ENCODE measurements around the gene PSME2. TPM values are rescaled to one million over a fixed set of nuclear protein-coding genes. Genes with fewer than 3 reads are reported as not detected.

Gene PSME2
- total and polyA plus RNA-seq, 2 of the 13 experiments (the other 11 are each of a cell fraction or from before 2014, with no cell fraction given): 332 to 716 TPM

- TF ChIP-seq PRDM10 (CRISPR knock-in tag; IDR thresholded peaks at IDR 0.05; ENCODE audit: low read depth) (peak; percentile 10; the same call in 1 of the 2 replicates), MYPOP (CRISPR knock-in tag; IDR thresholded peaks at IDR 0.05) (no peak), TRAFD1 (CRISPR knock-in tag; IDR thresholded peaks at IDR 0.05; ENCODE audit: borderline replicate concordance) (peak; percentile 13; the same call in 1 of the 2 replicates), SAP130 (CRISPR knock-in tag; IDR thresholded peaks at IDR 0.05; ENCODE audit: low read depth) (no peak), HES4 (CRISPR knock-in tag; IDR thresholded peaks at IDR 0.05; ENCODE audit: borderline replicate concordance) (no peak), PRMT3 (CRISPR knock-in tag; IDR thresholded peaks at IDR 0.05; ENCODE audit: borderline replicate concordance, low read depth) (no peak), HMGA1 (CRISPR knock-in tag; conservative IDR thresholded peaks at IDR 0.05) (no peak), ZSCAN20 (CRISPR knock-in tag; IDR thresholded peaks at IDR 0.05; ENCODE audit: borderline replicate concordance) (no peak), SUZ12 (IDR thresholded peaks at IDR 0.05; ENCODE audit: low read depth, low read length) (no peak), ZNF616 (CRISPR knock-in tag; IDR thresholded peaks at IDR 0.05; ENCODE audit: low read depth) (no peak), ZNF382 (CRISPR knock-in tag; IDR thresholded peaks at IDR 0.05; ENCODE audit: borderline replicate concordance) (no peak), NKX3-1 (CRISPR knock-in tag; IDR thresholded peaks at IDR 0.05) (no peak), ZNF615 (CRISPR knock-in tag; IDR thresholded peaks at IDR 0.05; ENCODE audit: borderline replicate concordance) (no peak), HIVEP1 (CRISPR knock-in tag; IDR thresholded peaks at IDR 0.05) (no peak), ZKSCAN1 (IDR thresholded peaks at IDR 0.05; ENCODE audit: low read length) (no peak), ZNF34 (CRISPR knock-in tag; IDR thresholded peaks at IDR 0.05; ENCODE audit: borderline replicate concordance) (peak; percentile 19), ZNF841 (CRISPR knock-in tag; IDR thresholded peaks at IDR 0.05; ENCODE audit: borderline replicate concordance) (no peak), NR3C1 (CRISPR knock-in tag; IDR thresholded peaks at IDR 0.05) (no peak), ZBTB38 (CRISPR knock-in tag; IDR thresholded peaks at IDR 0.05) (no peak), ZNF761 (CRISPR knock-in tag; conservative IDR thresholded peaks at IDR 0.05) (no peak), ZNF292 (CRISPR knock-in tag; IDR thresholded peaks at IDR 0.05; ENCODE audit: borderline replicate concordance, low read depth) (no peak), ZNF672 (CRISPR knock-in tag; IDR thresholded peaks at IDR 0.05) (no peak), SALL2 (CRISPR knock-in tag; IDR thresholded peaks at IDR 0.05) (no peak), ZFYVE20 (CRISPR knock-in tag; IDR thresholded peaks at IDR 0.05; ENCODE audit: borderline replicate concordance, low read depth) (no peak), NFYC (CRISPR knock-in tag; IDR thresholded peaks at IDR 0.05) (no peak), HOXD1 (CRISPR knock-in tag; IDR thresholded peaks at IDR 0.05) (no peak), AGO2 (optimal IDR thresholded peaks at IDR 0.05; ENCODE audit: low read depth, low read length) (peak; percentile 63)
These were observed 51.6 kb downstream of the PSME2 start (continued) for GRCh38 chr14:24094841-24095270.
